Jurkat, Clone E6-1 (cell line): ENCODE data around the gene DMAP1.

Source experiments
- DNase-seq: peaks from one replicate; pipeline ENCODE4 v3.0.0-alpha.2; 2011; ENCODE audit warnings: low read depth, low spot score
- H3K4me3 ChIP-seq: 2 replicates; pipeline ENCODE4 v1.5.1; 2011; ENCODE audit warnings: mild to moderate bottlenecking, low read length, control low read depth, moderate library complexity

DMAP1 gene

GRCh38 chr1:44249543-44249942 is 36.3 kb downstream of the DMAP1 start:
- DNase-seq, result no peak
- H3K4me3 ChIP-seq, result no peak overlapping the region

- DNase-seq, result no peak
- H3K4me3 ChIP-seq, result no peak overlapping the region
Observed at GRCh38 chr1:44250068-44250781, 37.0 kb downstream of the DMAP1 start.

- no peak overlapping the region for H3K4me3 ChIP-seq
- no peak for DNase-seq
Observed at GRCh38 chr1:44251486-44251885, 38.2 kb downstream of the DMAP1 start.

GRCh38 chr1:44251989-44252671 is 38.9 kb downstream of the DMAP1 start:
- no peak overlapping the region for H3K4me3 ChIP-seq
- DNase-seq, result no peak

- no peak overlapping the region for H3K4me3 ChIP-seq
- DNase-seq, result peak; percentile 57
Observed at GRCh38 chr1:44254392-44254910, 41.2 kb downstream of the DMAP1 start.

GRCh38 chr1:44256762-44257554 is 43.7 kb downstream of the DMAP1 start:
- H3K4me3 ChIP-seq, result no peak overlapping the region

GRCh38 chr1:44259090-44259489 is 45.8 kb downstream of the DMAP1 start:
- H3K4me3 ChIP-seq, result no peak overlapping the region
- DNase-seq, result no peak

More at GRCh38 chr1:44256762-44257554, 43.7 kb downstream of the DMAP1 start:
- no peak for DNase-seq

GRCh38 chr1:44260792-44261170 is 47.5 kb downstream of the DMAP1 start:
- H3K4me3 ChIP-seq, result no peak overlapping the region
- no peak for DNase-seq

- DNase-seq, result no peak
- no peak overlapping the region for H3K4me3 ChIP-seq
Observed at GRCh38 chr1:44261171-44261817, 48.0 kb downstream of the DMAP1 start.

GRCh38 chr1:44261962-44262361 is 48.7 kb downstream of the DMAP1 start:
- DNase-seq, result no peak
- no peak overlapping the region for H3K4me3 ChIP-seq

- H3K4me3 ChIP-seq, result no peak overlapping the region
- DNase-seq, result no peak
Observed at GRCh38 chr1:44262414-44262813, 49.1 kb downstream of the DMAP1 start.

GRCh38 chr1:44262816-44263567 is 49.7 kb downstream of the DMAP1 start:
- no peak overlapping the region for H3K4me3 ChIP-seq
- DNase-seq, result no peak

- no peak overlapping the region for H3K4me3 ChIP-seq
- DNase-seq, result no peak
Observed at GRCh38 chr1:44263568-44264450, 50.5 kb downstream of the DMAP1 start.

GRCh38 chr1:44264451-44264771 is 51.1 kb downstream of the DMAP1 start:
- H3K4me3 ChIP-seq, result no peak overlapping the region
- DNase-seq, result no peak

GRCh38 chr1:44265656-44266358 is 52.5 kb downstream of the DMAP1 start:
- H3K4me3 ChIP-seq, result no peak overlapping the region
- DNase-seq, result no peak

- no peak for DNase-seq
- H3K4me3 ChIP-seq, result no peak overlapping the region
Observed at GRCh38 chr1:44266400-44267344, 53.4 kb downstream of the DMAP1 start.
